GM10266 (cell line): ENCODE results near the gene RPUSD1.
"Not testable (repeated sequence)": the region's sequence is repeated elsewhere in the genome, so short reads cannot be mapped to it uniquely, and the experiment has no call there.

Experiments
- DNase-seq: peaks from one replicate; pipeline ENCODE4 v3.0.0; 2012; ENCODE audit errors: extremely low spot score
- CTCF ChIP-seq: IDR thresholded peaks from 2 replicates; pipeline ENCODE4 v1.5.1; 2012; ENCODE audit warnings: mild to moderate bottlenecking, low read depth; ENCODE audit not compliant: control insufficient read depth, insufficient read depth; ENCODE audit errors: missing control alignments

RPUSD1 gene

DNA sequence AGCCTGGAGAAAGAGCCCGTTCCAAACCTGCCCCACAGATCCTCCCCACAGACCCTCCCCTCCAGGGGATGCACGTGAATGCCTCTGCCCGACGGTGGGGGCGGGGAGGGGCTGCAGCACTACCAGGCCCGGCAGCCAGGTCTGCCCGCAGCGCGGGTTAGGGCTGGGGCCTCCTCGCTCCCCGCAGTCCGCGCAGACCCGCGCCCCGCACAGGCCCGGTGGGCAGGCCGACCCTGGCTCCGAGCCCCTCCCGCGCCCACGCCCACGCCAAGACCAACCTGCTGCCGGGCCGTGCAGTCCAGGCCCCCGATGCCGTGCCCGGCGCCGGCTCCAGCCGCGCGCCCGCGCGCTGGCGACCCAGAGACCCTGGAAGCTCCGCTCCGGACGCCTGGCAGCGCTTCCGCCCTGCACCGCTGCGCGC lies at the start of gene RPUSD1:
Gene RPUSD1 (minus strand): TSS at position 404 of the 421 bp plus-strand sequence. CDS start 644 bp downstream, outside the sequence.
- DNase-seq = no peak
- no peak for TF ChIP-seq CTCF

DNA sequence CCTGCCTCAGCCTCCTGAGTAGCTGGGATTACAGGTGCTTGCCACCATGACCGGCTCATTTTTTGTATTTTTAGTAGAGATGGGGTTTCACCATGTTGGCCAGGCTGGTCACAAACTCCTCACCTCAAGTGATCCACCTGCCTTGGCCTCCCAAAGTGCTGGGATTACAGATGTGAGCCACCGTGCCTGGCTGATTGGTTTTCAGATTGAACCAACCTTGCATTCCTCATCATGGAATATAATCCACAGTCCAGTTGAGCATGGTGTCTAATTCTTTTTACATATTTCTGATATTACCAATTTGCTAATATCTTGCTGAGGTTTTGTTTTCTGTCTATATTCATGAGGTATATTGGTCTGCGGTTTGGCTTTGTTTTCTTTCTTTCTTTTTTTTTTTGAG lies 48.6 kb upstream of the RPUSD1 start:
- not testable (repeated sequence) for DNase-seq

DNA sequence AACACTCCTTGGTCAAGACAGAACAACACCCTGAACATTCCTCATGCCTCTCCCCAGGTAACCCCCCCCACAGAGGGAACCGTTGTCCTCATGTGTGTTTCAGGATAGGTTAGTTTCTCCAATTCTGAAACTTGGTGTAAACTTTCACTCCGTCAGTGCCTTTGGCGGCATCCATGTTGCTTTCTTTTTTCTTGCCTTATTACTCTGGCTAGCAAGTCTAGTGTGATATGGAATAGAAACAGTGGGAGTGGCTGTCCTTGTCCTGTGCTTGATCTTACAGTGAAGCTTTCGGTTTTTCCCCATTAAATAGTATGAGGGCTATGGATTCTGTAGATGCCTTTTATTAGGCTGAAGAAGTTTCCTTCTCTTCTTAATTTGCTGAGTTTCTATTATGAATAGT lies 48.0 kb upstream of the RPUSD1 start:
- no peak for DNase-seq
- no peak for TF ChIP-seq CTCF

GRCh38 chr16:835373-835772 lies 47.2 kb upstream of the RPUSD1 start:
- no peak for DNase-seq
- TF ChIP-seq CTCF = no peak

DNA sequence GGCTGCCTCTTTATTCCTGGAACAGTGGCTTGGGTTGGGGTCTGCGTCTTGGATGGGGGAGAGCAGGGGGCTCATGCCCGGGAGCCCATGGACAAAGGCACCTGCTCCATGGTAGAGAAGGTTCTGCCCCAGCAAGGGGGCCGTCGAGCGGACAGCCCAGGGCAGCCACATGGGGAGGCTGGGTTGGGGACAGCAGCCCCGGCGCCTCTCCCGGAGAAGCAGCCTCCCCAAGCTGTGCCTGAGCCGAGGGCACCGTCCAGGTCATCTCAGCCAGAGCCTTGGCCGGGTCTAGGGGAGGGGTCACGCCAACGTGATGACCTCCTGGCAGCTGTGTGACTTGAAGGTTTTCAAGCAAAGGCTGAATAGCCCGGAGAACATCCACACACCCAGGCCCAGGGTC lies 45.2 kb upstream of the RPUSD1 start:
- no peak for TF ChIP-seq CTCF
- no peak for DNase-seq

- TF ChIP-seq CTCF = no peak
- no peak for DNase-seq
Observed at GRCh38 chr16:832652-833336, 44.6 kb upstream of the RPUSD1 start.

- no peak for TF ChIP-seq CTCF
- no peak for DNase-seq
Observed at GRCh38 chr16:831571-832413, 43.6 kb upstream of the RPUSD1 start.
